ELR (cell line): ENCODE results near the gene ATP6V1F.

ENCODE experiments used
- DNase-seq: peaks from one replicate; pipeline ENCODE4 v3.0.0-alpha.2; 2015; ENCODE audit warnings: low read depth

The ATP6V1F gene

DNA sequence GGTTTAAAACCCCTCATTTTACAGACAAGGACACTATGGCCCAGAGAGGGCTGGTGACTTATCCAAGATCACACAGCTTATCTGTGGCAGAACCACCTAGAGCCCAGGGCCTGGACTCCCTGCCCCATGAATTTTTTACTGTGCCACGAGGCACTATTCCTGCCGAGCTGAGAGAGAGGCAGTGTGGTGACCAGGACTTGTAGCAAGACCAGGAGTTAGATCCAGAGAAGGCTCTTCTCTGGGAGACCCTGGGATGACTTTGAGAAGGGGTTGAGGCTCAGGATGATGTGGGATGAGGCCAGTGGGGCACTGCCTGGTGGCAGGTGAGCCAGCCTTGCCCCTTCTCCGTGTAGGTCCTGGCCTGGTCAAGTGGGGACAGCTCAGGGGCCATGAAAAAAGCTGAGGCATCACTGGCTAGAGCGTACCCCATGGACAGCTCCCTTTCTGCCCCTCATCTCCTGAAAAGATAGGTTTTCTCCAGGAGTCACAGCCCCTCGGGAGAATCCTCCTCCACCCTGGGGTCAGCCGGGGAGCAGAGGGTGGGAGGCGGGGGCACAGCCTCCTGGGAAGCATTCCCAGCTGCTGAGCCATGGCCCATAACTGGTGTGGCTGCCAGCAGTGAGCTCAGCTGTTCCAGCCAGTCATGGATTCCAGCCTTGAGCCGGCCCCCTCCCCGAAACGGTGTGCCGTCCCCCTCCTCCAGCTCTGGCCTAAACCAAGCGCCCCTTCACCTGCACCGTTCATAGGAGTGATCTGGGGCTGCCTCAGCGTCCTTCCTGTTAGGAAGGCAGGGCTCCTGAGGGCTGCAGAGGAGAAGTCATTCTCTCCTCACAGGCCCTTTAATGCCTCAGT lies 26.6 kb upstream of the ATP6V1F start:
- no peak for DNase-seq

DNA sequence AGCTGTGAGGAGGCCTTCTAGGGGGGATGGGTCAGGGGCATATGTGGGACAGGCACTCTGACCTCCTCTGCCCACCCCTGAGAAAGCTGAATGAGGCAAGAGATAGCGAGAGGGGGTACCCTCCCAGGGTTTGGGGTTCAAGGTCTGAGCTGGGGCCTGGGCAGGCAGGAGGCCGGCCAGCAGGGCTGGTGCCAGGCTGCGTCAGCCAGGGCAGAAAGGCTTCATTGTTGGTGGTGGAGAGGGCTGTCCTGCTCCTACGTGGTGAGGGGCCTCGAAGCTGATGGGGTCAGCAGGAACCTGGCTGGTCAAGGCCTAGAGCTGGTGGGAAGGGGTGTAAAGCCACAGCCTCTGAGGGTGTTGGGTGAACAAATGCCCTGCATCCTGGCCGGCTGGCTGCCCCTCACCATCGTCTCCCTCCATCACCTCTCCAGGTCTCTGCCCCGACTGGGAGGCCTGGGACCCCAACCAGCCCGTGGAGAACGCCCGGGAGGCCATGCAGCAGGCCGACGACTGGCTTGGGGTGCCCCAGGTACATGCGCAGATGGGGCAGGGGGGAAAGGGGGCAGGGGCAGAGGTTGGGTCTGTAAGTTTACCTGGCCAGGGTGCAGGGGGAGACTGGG lies 25.8 kb upstream of the ATP6V1F start:
- DNase-seq = no peak

DNA sequence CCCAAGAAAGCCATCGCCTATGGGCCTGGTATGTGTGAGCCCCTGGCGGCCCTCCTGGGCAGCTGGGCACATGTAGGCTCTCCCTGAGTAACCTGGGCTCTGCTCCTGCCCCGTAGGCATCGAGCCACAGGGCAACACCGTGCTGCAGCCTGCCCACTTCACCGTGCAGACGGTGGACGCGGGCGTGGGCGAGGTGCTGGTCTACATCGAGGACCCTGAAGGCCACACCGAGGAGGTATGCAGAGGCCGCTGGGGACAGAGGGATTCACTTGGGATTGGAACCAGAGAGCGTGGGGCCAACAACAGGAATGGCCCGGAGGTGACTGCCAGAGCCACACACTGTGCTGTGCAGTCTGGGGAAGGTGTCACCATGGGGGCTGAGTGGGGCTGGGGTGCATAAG lies 25.1 kb upstream of the ATP6V1F start:
- no peak for DNase-seq

DNA sequence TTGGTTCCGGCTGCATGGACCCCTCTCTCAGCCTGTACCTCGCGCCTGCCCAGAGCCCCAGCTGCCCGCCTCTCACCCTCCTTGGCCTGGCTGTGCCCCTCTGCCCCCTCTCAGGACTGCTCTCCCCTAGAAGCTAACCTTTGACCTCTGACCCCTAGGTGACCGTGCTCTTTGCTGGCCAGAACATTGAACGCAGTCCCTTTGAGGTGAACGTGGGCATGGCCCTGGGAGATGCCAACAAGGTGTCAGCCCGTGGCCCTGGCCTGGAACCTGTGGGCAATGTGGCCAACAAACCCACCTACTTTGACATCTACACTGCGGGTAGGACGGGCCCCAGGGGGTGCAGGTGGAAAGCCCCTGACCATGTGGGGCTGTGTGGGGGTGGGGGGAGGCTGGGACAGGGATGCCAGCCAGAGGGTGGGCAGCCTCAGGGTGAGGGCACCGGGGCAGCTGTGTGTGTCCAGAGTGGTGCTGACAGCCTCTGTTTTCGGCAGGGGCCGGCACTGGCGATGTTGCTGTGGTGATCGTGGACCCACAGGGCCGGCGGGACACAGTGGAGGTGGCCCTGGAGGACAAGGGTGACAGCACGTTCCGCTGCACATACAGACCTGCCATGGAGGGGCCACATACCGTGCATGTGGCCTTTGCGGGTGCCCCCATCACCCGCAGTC lies 24.4 kb upstream of the ATP6V1F start:
- no peak for DNase-seq

DNA sequence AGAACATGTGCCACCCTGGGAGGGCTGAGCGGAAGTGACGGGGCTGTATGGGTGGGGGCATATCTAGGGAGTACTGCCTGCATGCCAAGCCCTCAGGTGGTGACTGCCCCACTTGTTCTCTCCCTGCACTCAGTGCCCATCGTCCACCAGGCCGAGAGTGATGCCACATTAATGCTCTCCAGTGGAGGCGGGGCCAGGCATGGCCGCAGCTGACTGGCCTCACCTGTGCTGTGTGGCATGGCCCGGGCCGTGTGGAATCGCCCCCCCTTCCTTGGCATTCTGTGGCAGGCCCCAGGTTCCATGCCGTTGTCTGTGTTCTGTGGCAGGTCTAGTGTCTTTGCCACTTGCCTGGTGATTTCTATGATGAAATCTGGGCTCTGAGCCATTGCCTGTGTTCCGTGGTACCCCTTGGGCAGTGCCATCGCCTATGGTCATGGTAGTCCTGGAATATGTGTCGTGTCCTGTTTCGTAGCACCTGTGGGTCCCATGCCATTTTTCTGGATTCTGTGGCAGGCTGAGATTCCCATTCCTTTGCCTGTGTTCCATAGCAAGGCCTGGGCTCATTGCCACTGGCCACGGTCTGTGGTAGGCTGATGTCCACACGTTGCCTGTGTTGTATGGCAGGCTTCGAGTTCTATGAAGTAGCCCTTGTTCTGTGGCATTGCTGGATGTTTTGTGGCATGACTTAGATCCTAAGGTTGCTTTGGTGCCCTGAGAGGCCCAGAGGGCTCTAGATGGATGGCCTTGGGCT lies 23.5 kb upstream of the ATP6V1F start:
- DNase-seq = no peak

DNA sequence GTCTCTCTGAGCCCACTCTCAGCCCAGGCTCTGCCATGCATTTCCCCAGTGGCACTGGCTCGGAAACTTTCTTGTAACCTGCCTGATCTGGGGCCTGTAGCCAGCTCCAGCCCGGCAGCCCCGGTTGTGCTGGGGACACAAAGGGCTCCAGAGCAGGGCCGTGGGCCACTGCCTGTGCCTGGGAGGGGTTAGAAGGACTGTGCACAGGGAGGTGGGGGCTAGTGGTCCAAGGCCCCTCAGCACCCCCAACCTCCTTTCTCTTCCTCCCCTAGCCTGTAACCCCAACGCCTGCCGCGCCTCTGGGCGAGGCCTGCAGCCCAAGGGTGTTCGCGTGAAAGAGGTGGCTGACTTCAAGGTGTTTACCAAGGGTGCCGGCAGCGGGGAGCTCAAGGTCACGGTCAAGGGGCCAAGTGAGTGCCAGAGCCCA lies 22.9 kb upstream of the ATP6V1F start:
- no peak for DNase-seq

DNA sequence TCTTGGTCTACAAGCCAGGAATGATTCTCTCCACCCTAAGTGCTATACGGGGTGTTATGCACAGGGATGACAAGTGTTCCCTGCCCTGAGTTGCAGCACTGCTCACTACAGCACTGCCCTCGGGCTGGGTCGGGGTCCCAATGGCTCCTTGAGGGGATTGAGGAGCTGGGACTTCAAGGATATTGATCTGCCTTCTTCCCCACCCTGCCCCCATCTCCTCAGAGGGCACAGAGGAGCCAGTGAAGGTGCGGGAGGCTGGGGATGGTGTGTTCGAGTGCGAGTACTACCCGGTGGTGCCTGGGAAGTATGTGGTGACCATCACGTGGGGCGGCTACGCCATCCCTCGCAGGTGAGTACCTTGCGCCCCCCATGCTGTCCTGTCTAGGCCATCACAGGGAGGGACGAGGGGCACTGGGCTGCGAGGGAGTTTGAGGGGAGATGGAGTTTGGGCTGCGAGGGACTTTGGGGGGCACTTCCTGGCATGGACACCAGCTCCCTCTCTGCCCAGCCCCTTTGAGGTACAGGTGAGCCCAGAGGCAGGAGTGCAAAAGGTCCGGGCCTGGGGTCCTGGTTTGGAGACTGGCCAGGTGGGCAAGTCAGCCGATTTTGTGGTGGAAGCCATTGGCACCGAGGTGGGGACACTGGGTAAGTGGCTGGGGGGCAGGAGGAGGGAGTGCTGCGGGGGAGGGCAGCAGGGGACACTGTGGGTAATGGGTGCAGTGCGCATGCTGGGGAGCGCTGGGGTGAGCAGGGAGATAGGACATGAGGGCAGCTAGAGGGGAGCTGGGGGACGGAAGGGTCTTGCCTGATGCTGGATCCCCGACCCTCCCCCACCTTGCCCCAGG lies 22.1 kb upstream of the ATP6V1F start:
- no peak for DNase-seq

DNA sequence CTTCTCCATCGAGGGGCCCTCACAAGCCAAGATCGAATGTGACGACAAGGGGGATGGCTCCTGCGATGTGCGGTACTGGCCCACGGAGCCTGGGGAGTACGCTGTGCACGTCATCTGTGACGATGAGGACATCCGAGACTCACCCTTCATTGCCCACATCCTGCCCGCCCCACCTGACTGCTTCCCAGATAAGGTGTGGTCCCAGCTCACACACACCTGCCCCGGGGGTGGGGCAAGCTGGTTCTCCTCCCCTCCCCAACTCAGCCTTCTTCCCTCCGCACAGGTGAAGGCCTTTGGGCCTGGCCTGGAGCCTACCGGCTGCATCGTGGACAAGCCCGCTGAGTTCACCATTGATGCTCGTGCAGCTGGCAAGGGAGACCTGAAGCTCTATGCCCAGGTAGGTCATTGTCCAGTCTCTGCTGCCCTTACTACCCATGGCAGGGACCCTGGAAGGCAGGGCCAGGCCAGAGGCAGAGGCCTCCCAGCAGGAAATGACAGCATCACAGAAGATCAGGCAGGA lies 21.4 kb upstream of the ATP6V1F start:
- DNase-seq = no peak

DNA sequence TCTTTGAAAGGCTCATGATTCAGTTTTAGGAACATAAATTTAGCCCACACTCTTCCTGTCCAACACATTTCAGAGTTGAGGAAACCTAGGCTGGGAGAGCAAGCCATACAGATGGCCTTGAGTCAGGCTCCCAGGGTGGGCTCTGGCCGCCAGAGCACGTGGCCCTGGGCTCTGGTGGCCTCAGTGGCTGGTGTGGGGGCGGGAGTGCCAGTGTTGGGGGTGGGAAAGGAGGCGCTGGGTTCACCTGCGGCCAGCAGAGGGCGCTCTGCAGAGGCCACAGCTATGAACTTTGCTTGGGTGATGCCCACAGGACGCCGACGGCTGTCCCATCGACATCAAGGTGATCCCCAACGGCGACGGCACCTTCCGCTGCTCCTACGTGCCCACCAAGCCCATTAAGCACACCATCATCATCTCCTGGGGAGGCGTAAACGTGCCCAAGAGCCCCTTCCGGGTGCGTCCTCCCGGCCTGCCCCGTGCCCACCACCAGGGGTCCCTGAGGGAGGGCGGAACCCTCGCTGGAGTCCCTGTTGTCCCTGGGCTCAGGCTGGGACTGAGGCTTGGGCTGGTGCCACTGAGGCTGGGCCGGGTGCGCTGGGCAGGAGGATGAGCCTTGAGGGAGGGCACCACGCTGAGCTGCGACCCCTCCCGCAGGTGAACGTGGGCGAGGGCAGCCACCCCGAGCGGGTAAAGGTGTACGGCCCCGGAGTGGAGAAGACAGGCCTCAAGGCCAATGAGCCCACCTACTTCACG lies 20.6 kb upstream of the ATP6V1F start:
- peak; percentile 55 for DNase-seq

DNA sequence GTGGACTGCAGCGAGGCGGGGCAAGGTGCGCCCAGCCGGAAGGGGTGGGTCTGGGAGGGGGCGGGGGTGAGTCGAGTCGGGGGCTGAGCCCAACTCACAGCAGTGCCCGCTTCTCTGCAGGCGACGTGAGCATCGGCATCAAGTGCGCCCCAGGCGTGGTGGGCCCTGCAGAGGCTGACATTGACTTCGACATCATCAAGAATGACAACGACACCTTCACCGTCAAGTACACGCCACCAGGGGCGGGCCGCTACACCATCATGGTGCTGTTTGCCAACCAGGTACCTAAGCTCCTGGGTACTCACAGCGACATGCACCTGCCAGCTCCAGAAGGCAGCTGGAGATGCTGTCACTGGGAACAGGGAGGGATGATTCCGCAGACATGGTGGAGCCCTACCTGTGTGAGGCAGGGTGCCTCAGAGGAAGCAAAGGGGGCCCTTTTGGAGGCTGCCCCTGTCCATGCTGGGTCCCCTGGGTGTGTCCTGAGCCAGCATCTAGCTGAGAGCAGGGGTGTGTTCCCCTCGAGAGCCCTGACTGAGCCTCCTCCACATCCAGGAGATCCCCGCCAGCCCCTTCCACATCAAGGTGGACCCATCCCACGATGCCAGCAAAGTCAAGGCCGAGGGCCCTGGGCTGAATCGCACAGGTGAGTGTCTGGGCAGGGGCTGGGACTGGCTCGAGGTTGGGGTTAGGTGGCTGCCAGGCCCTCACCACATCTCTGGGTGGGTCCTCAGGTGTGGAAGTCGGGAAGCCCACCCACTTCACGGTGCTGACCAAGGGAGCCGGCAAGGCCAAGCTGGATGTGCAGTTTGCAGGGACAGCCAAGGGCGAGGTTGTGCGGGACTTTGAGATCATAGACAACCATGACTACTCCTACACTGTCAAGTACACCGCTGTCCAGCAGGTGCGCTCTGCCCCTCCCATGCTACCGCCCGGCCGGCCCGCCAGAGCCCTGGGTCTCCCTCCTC lies 19.7 kb upstream of the ATP6V1F start:
- DNase-seq = no peak

DNA sequence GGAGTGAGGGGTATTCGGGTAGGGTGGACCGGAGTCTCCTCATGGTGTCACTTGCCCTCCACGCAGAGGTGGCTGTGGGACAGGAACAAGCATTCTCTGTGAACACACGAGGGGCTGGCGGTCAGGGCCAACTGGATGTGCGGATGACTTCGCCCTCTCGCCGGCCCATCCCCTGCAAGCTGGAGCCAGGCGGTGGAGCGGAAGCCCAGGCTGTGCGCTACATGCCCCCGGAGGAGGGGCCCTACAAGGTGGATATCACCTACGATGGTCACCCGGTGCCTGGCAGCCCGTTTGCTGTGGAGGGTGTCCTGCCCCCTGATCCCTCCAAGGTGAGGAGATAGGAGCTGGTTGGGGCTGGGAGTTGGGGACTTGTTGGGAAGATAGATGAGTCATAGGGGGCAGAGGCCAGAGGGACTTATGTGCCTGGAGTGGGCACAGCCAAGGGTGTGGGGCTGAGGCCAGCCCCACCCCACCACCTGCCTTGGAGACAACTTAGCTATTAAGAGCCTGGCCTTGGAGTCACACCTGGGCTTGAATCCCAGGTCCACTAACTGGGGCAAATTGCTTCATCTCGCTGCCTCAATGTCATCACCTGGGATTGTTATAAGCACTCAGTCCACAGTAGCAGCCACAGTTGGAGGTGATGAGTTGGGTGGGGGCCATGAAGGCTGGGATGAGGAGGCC lies 18.6 kb upstream of the ATP6V1F start:
- no peak for DNase-seq

DNA sequence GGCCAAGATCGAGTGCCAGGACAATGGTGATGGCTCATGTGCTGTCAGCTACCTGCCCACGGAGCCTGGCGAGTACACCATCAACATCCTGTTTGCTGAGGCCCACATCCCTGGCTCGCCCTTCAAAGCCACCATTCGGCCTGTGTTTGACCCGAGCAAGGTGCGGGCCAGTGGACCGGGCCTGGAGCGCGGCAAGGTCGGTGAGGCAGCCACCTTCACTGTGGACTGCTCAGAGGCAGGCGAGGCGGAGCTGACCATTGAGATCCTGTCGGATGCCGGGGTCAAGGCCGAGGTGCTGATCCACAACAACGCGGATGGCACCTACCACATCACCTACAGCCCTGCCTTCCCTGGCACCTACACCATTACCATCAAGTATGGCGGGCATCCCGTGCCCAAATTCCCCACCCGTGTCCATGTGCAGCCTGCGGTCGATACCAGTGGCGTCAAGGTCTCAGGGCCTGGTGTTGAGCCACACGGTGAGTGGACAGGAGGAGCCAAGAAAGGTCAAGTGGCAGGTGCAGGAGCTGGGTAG lies 17.8 kb upstream of the ATP6V1F start:
- no peak for DNase-seq

DNA sequence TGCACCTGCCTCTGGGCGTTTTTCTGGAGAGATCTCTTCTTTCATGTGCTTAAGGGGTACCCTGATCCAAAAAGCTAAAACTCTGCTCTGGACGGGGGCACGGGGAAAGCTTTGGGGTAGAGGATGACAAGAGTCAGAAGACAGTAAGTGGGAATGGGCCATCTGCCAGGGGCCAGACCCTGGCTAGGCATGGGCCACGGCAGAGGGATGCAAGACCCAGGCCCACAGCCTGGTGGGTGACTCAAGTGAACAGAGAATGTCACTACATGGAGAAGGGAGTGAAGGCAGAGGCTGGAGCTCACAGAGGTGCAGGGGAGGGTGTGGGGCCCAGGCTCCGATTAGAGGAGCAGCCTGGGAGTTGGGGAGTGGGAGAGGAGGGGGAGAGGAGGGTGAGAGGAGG lies 17.2 kb upstream of the ATP6V1F start:
- DNase-seq = no peak

DNA sequence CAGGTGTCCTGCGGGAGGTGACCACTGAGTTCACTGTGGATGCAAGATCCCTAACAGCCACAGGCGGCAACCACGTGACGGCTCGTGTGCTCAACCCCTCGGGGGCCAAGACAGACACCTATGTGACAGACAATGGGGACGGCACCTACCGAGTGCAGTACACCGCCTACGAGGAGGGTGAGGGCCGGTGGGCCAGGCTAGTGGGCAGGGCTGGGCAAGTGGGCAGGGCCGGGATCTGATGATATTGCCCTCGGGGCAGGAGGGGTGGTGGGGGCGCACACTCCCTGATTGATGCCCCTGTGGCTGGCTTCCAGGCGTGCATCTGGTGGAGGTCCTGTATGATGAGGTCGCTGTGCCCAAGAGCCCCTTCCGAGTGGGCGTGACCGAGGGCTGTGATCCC lies 16.7 kb upstream of the ATP6V1F start:
- DNase-seq = no peak

DNA sequence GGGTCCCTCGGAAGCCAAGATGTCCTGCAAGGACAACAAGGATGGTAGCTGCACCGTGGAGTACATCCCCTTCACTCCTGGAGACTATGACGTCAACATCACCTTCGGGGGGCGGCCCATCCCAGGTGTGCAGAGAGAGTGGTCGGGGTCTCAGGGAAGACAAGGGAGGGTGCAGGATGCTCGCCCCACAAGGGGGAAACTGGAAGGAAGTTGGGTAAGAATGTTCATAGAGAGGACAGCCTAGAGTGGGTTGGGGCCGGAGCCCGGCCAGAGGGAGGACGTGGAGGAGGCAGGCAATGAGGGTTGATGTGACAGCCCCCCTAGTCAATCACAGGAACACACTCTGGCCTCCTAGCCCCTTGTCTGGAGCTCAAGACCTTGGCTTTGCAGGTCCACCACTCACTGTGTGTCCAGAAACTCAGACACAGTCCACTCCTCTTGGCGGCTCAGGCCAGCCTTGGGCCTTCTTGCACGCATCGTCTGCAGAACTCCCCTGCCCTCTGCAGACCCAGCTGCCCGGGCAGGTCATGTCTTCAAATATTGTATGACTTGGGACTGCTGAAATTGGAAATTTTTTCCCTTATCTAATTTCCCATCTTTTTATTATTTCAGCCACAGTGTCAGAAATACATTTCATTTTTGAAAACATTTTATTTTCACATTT lies 15.7 kb upstream of the ATP6V1F start:
- DNase-seq = no peak

DNA sequence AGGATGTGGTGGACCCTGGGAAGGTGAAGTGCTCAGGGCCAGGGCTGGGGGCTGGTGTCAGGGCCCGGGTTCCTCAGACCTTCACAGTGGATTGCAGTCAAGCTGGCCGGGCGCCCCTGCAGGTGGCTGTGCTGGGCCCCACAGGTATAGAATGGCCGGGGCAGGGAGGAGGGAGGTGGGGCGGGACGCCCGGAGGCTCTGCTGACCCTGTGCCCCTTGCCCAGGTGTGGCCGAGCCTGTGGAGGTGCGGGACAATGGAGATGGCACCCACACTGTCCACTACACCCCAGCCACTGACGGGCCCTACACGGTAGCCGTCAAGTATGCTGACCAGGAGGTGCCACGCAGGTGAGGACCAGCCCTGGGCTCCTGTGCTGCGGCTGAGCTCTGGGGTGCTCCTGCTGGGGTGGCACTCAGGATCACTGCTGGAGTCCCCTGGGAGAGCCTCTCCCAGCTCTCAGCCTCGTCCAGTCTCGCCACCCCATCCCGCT lies 14.9 kb upstream of the ATP6V1F start:
- no peak for DNase-seq

DNA sequence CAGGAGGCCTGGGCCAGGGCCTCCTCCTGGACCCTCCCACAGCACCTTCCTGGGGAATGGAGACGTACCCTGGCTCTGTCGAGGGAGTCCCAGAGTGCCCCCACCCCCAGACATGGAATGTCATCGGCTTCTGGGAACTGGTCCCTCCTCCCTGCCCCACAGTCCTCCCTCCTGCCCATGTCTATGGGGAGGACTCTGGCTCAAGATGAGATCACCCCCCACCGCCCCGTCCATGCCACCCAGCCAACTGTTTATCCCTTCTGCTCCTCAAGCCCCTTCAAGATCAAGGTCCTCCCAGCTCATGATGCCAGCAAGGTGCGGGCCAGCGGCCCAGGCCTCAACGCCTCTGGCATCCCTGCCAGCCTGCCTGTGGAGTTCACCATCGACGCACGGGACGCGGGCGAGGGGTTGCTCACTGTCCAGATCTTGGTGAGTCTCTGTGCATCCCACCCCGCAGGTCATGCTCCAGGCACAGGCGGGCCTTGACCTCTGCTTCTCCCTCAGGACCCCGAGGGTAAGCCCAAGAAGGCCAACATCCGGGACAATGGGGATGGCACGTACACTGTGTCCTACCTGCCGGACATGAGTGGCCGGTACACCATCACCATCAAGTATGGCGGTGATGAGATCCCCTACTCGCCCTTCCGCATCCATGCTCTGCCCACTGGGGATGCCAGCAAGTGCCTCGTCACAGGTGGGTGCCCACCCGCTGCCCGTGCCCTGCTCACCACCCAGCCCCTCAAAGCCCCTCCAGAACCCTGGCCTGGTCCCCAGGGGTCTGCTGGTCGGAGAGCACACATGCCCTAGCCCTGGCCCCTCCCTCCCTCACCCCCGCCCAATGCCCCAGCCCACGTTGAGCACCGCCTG lies 14.1 kb upstream of the ATP6V1F start:
- no peak for DNase-seq
